BLaER1 (cell line): ENCODE data around the gene ATP8B4.
A peak's percentile ranks its signal among the peaks of the same experiment; 100 is the strongest.
"Not testable (repeated sequence)": the region's sequence is repeated elsewhere in the genome, so short reads cannot be mapped to it uniquely, and the experiment has no call there.

ENCODE experiments used
- H3K27ac ChIP-seq: shearing (Covaris generic); formaldehyde crosslinking; 2 replicates; pipeline ENCODE4 v1.8.1; 2022
- H3K27me3 ChIP-seq: shearing (Covaris generic); formaldehyde crosslinking; 2 replicates; pipeline ENCODE4 v1.8.1; 2022
- H3K36me3 ChIP-seq: shearing (Covaris generic); formaldehyde crosslinking; 2 replicates; pipeline ENCODE4 v1.8.1; 2022
- H3K4me1 ChIP-seq: shearing (Covaris generic); formaldehyde crosslinking; 2 replicates; pipeline ENCODE4 v1.8.1; 2022
- H3K4me2 ChIP-seq: shearing (Covaris generic); formaldehyde crosslinking; 2 replicates; pipeline ENCODE4 v1.8.1; 2022
- H3K4me3 ChIP-seq: shearing (Covaris generic); formaldehyde crosslinking; 2 replicates; pipeline ENCODE4 v1.8.1; 2022
- H3K9ac ChIP-seq: shearing (Covaris generic); formaldehyde crosslinking; 2 replicates; pipeline ENCODE4 v1.8.1; 2022
- H3K9me3 ChIP-seq: shearing (Covaris generic); formaldehyde crosslinking; 2 replicates; pipeline ENCODE4 v1.8.1; 2022
- H4K20me1 ChIP-seq: shearing (Covaris generic); formaldehyde crosslinking; 2 replicates; pipeline ENCODE4 v1.8.1; 2022
- Cebpa-rat ChIP-seq: shearing (Covaris generic); IDR thresholded peaks from 2 replicates; pipeline ENCODE4 v1.8.1; 2022

Gene ATP8B4

GRCh38 chr15:50109076-50109987 is 9.7 kb downstream of the ATP8B4 start:
- peak overlapping the region; percentile 79 for H3K4me2 ChIP-seq
- no peak for TF ChIP-seq Cebpa-rat
- no peak overlapping the region for H3K4me3 ChIP-seq

GRCh38 chr15:50108461-50108860 is 10.6 kb downstream of the ATP8B4 start:
- H3K4me3 ChIP-seq, result no peak overlapping the region
- no peak overlapping the region for H3K9ac ChIP-seq
- no peak for TF ChIP-seq Cebpa-rat
- peak overlapping the region; percentile 79 for H3K4me2 ChIP-seq
- H3K4me1 ChIP-seq, result peaks cover 38% of the 10 kb centered on the region
- no peaks in the 10 kb centered on the region for H3K9me3 ChIP-seq
- H4K20me1 ChIP-seq, result no peaks in the 10 kb centered on the region
- H3K36me3 ChIP-seq, result no peaks in the 10 kb centered on the region
- no peak overlapping the region for H3K27ac ChIP-seq
- no peaks in the 10 kb centered on the region for H3K27me3 ChIP-seq

More at GRCh38 chr15:50109076-50109987, 9.7 kb downstream of the ATP8B4 start:
- no peaks in the 10 kb centered on the region for H3K36me3 ChIP-seq
- peaks cover 43% of the 10 kb centered on the region for H3K4me1 ChIP-seq
- no peaks in the 10 kb centered on the region for H3K9me3 ChIP-seq
- H3K27me3 ChIP-seq, result no peaks in the 10 kb centered on the region
- no peaks in the 10 kb centered on the region for H4K20me1 ChIP-seq
- H3K9ac ChIP-seq, result no peak overlapping the region
- H3K27ac ChIP-seq, result no peak overlapping the region

- peak overlapping the region; percentile 79 for H3K4me2 ChIP-seq
- H3K27ac ChIP-seq, result no peak overlapping the region
These were observed 11.2 kb downstream of the ATP8B4 start for GRCh38 chr15:50107591-50108408.

GRCh38 chr15:50107157-50107556 is 11.9 kb downstream of the ATP8B4 start:
- Histone ChIP-seq H3K4me1 (peaks cover 28% of the 10 kb centered on the region), H3K36me3 (no peaks in the 10 kb centered on the region), H4K20me1 (no peaks in the 10 kb centered on the region), H3K4me3 (no peak overlapping the region), H3K27ac (no peak overlapping the region), H3K27me3 (no peaks in the 10 kb centered on the region), H3K9me3 (no peaks in the 10 kb centered on the region), H3K9ac (no peak overlapping the region), H3K4me2 (no peak overlapping the region)
- TF ChIP-seq Cebpa-rat, result no peak

More at GRCh38 chr15:50107591-50108408, 11.2 kb downstream of the ATP8B4 start:
- no peak for TF ChIP-seq Cebpa-rat
- Histone ChIP-seq H3K4me1 (peaks cover 31% of the 10 kb centered on the region), H3K36me3 (no peaks in the 10 kb centered on the region), H3K4me3 (no peak overlapping the region), H3K9me3 (no peaks in the 10 kb centered on the region), H3K9ac (no peak overlapping the region), H4K20me1 (no peaks in the 10 kb centered on the region), H3K27me3 (no peaks in the 10 kb centered on the region)

GRCh38 chr15:50106457-50106856 is 12.6 kb downstream of the ATP8B4 start:
- Histone ChIP-seq H3K4me3 (no peak overlapping the region), H3K27ac (no peak overlapping the region), H3K9ac (no peak overlapping the region), H3K4me1 (peaks cover 28% of the 10 kb centered on the region), H3K9me3 (no peaks in the 10 kb centered on the region), H4K20me1 (no peaks in the 10 kb centered on the region), H3K36me3 (no peaks in the 10 kb centered on the region), H3K4me2 (no peak overlapping the region), H3K27me3 (no peaks in the 10 kb centered on the region)
- no peak for TF ChIP-seq Cebpa-rat

GRCh38 chr15:50100486-50100885 is 18.5 kb downstream of the ATP8B4 start:
- TF ChIP-seq Cebpa-rat, result no peak
- Histone ChIP-seq H4K20me1 (no peaks in the 10 kb centered on the region), H3K9ac (no peak overlapping the region), H3K36me3 (no peaks in the 10 kb centered on the region), H3K9me3 (no peaks in the 10 kb centered on the region), H3K27me3 (no peaks in the 10 kb centered on the region), H3K4me1 (peaks cover 6% of the 10 kb centered on the region; the same call in 1 of the 2 replicates), H3K4me3 (no peak overlapping the region), H3K27ac (no peak overlapping the region), H3K4me2 (no peak overlapping the region)

GRCh38 chr15:50098545-50098944 is 20.5 kb downstream of the ATP8B4 start:
- Histone ChIP-seq H3K9ac (no peak overlapping the region), H3K4me3 (no peak overlapping the region), H3K9me3 (no peaks in the 10 kb centered on the region), H4K20me1 (no peaks in the 10 kb centered on the region), H3K4me1 (peaks cover 6% of the 10 kb centered on the region; the same call in 1 of the 2 replicates), H3K27me3 (no peaks in the 10 kb centered on the region), H3K36me3 (no peaks in the 10 kb centered on the region), H3K4me2 (no peak overlapping the region), H3K27ac (no peak overlapping the region)
- TF ChIP-seq Cebpa-rat, result no peak

- Histone ChIP-seq H3K4me1 (peaks cover 6% of the 10 kb centered on the region; the same call in 1 of the 2 replicates), H3K4me3 (no peak overlapping the region), H3K9me3 (no peaks in the 10 kb centered on the region), H4K20me1 (no peaks in the 10 kb centered on the region), H3K9ac (no peak overlapping the region), H3K4me2 (no peak overlapping the region; the same call in 1 of the 2 replicates), H3K36me3 (no peaks in the 10 kb centered on the region), H3K27me3 (no peaks in the 10 kb centered on the region), H3K27ac (no peak overlapping the region)
- no peak for TF ChIP-seq Cebpa-rat
These were observed 22.9 kb downstream of the ATP8B4 start for GRCh38 chr15:50095938-50096821.

- not testable (repeated sequence) for H3K4me1 ChIP-seq, H3K4me2 ChIP-seq, H3K27me3 ChIP-seq, H3K36me3 ChIP-seq, H3K9ac ChIP-seq, H3K4me3 ChIP-seq, H3K9me3 ChIP-seq, H3K27ac ChIP-seq, H4K20me1 ChIP-seq
These were observed 29.6 kb downstream of the ATP8B4 start for GRCh38 chr15:50089386-50089785.
